HG03575 (cell line): ENCODE results near the gene ATN1.
A peak's percentile ranks its signal among the peaks of the same experiment; 100 is the strongest.

ENCODE experiments used
- ATAC-seq: cut with Tn5 transposase; IDR thresholded peaks from one replicate; pipeline ENCODE4 v1.9.1; 2021; ENCODE audit not compliant: unreplicated experiment, insufficient number of reproducible peaks, low FRiP score; ENCODE audit errors: extremely low read depth

ATN1 gene

DNA sequence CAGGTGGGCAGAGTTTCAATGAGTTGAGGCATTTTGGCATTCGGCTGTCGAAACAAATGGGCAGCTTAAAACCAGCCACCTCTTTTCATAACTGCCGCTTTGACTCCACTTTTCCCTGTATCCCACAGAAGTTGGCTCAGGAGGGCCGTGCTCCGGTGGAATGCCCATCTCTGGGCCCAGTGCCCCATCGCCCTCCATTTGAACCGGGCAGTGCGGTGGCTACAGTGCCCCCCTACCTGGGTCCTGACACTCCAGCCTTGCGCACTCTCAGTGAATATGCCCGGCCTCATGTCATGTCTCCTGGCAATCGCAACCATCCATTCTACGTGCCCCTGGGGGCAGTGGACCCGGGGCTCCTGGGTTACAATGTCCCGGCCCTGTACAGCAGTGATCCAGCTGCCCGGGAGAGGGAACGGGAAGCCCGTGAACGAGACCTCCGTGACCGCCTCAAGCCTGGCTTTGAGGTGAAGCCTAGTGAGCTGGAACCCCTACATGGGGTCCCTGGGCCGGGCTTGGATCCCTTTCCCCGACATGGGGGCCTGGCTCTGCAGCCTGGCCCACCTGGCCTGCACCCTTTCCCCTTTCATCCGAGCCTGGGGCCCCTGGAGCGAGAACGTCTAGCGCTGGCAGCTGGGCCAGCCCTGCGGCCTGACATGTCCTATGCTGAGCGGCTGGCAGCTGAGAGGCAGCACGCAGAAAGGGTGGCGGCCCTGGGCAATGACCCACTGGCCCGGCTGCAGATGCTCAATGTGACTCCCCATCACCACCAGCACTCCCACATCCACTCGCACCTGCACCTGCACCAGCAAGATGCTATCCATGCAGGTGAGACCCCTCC lies 10.8 kb downstream of the ATN1 start:
- no peak for ATAC-seq

DNA sequence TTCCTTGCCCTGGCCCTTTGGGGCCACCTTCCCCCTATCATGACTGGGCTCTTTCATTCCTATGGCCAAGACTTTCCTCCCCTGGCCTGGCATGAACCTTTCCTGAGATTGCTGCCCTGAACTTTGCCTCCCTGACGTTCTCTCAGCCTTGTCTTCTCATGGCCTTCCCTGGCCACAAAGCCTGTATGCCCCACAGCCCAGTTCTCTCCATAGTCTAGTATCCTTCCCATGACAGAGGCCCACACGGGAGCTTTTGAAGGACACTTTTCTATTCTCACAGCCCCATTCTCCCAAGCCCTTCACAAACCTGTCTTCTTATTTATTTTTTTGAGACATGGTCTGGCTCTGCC lies 11.4 kb downstream of the ATN1 start:
- ATAC-seq = no peak

DNA sequence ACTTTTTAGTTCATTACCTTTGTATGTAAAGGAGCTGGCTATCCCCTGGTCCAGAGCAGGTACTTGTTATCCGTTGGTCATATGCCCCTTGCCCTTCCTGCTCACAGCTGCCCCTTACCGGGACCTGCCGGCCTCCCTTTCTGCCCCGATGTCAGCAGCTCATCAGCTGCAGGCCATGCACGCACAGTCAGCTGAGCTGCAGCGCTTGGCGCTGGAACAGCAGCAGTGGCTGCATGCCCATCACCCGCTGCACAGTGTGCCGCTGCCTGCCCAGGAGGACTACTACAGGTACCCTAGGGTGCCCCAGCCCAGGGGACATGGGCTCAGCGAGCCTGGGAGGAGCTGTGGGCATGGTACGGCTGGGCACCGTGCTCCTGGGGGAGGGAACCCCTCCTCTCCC lies 13.5 kb downstream of the ATN1 start:
- no peak for ATAC-seq

DNA sequence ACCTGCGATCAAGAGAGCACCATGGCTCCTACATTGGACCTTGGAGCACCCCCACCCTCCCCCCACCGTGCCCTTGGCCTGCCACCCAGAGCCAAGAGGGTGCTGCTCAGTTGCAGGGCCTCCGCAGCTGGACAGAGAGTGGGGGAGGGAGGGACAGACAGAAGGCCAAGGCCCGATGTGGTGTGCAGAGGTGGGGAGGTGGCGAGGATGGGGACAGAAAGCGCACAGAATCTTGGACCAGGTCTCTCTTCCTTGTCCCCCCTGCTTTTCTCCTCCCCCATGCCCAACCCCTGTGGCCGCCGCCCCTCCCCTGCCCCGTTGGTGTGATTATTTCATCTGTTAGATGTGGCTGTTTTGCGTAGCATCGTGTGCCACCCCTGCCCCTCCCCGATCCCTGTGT lies 14.0 kb downstream of the ATN1 start:
- no peak for ATAC-seq

DNA sequence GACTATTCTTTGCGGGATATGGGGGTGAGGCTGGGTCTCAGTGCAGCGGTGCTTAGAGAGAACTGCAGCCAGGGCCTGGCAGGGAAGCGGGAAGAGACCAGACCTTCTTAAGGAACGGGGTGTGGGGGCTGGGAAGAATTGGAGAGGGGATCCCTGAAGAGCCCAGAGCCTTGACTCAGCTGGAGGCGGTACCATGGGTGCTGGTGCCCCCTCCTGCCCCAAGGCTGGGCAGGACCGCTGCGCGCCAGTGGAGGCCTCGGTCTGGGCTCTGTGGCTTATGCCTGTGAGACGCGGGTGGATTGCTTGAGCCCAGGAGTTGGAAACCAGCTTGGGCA lies 14.5 kb downstream of the ATN1 start:
- ATAC-seq = no peak

DNA sequence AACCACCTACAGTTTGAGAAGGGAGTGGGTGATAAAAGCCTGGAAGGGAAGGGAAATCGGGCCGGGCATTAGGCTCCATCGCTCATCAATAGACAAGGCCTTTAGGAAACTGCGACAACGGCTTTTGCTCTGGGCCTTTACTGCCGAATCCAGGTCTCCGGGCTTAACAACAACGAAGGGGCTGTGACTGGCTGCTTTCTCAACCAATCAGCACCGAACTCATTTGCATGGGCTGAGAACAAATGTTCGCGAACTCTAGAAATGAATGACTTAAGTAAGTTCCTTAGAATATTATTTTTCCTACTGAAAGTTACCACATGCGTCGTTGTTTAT lies 15.6 kb downstream of the ATN1 start:
- ATAC-seq = peak; percentile 25

DNA sequence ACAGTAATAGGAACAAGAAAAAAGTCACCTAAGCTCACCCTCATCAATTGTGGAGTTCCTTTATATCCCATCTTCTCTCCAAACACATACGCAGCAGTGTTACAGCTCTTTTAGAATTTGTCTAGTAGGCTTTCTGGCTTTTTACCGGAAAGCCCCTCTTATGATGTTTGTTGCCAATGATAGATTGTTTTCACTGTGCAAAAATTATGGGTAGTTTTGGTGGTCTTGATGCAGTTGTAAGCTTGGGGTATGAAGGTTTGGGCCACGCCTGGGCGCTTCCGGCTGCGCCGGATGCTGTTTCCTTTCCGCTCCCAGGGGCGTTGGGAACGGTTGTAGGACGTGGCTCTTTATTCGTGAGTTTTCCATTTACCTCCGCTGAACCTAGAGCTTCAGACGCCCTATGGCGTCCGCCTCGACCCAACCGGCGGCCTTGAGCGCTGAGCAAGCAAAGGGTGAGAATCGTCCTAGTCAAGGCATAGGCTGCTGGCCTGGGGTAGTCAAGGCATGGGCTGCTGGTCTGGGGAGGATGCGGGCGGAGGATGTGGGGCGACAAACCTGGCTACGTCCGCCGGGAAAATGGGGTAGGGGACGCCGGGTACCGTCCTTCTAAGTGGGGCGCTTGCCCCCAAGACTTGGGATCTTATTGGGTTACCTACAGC lies 16.1 kb downstream of the ATN1 start, which contains the start of the genes C12orf57 and RNU7-1:
TSS of gene C12orf57 (plus strand) at position 301 of the 659 bp plus-strand sequence. CDS start at position 401, 100 bp downstream.
TSS of gene RNU7-1 (plus strand) at position 95 of the 659 bp plus-strand sequence.
- peak; percentile 37 for ATAC-seq

DNA sequence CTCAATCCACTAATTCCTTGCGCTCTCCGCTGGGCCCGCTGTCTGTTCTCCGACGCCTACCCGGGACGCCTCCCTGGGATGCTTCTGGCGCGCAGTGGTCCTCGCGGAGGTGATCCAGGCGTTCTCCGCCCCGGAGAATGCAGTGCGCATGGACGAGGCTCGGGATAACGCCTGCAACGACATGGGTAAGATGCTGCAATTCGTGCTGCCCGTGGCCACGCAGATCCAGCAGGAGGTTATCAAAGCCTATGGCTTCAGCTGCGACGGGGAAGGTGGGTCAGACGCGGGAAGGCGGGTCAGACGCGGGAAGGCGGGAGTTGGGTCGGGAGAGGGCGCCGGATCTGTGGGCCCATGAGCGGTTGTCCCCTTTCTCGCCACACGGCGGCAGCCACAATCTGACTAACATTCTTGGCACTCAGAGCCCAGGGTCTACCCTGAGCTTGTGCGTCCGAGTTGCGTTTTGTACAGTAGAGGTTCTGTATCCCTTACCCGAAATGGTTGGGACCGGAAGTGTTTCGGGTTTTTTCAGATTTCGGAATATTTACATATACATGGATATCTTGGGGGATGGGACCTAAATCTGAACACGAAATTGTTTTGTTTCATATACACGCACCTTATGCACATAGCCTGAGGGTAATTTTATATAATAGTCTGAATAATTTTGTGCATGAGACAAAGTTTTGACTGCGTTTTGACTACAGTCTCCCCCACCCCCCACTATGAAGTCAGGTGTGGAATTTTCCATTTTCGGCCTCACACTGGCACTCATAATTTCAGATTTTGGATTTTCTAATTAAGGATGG lies 16.8 kb downstream of the ATN1 start:
- ATAC-seq = no peak

DNA sequence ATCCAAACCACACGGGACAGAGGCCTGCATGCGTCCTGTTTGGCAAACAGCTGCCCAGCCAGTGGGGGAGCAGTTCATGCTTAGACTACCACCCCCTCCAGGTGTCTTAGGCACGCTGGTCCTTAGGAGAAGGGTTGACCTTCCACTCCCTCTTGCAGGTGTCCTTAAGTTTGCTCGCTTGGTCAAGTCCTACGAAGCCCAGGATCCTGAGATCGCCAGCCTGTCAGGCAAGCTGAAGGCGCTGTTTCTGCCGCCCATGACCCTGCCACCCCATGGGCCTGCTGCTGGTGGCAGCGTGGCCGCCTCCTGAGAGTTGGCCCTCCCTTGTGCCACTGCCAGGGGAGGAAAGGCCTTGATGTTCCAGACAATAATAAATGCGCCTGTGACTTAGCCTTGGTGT lies 17.9 kb downstream of the ATN1 start:
- ATAC-seq = no peak

DNA sequence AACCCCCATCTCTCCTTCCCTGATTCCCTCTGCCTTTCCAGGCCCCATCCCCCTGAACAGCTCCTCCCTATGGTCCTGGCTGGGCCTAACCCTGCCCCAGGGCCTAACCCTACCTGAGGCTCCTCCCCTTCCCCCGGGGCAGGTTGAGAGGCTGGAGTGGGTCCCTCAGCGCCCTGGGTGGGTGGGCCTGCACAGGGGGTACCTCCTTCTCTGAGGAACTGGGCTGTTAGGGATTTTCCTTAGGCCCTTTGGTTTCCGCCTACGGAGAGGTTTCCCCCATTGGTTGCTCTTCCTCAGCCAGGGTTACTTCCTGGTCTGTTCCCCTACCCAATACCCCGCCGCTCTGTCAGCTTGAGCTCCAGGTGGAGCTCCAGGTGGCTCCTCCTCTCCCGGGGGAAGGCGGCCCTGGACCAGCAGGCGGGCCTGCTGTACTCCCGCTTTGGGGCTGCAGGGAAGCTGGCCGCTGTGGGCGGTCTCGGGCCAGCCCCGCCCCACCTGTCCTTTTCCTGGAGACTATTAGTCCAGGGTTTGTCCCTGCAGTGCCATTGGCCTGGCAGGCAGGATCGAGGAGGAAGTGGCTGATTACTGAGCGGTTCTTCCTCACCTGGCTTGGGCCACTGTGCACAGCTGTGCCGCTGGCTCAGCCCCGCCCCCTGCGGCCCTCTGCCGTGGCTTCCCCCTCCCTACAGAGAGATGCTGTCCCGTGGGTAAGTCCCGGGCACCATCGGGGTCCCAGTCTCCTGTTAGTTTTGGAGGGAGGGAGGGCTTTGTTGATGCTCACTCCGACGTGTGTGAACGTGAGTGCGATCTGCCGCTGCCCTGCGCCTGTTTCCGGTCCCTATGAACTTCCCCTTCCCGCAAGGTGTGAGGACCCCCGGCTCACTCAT lies 18.5 kb downstream of the ATN1 start:
- no peak for ATAC-seq

DNA sequence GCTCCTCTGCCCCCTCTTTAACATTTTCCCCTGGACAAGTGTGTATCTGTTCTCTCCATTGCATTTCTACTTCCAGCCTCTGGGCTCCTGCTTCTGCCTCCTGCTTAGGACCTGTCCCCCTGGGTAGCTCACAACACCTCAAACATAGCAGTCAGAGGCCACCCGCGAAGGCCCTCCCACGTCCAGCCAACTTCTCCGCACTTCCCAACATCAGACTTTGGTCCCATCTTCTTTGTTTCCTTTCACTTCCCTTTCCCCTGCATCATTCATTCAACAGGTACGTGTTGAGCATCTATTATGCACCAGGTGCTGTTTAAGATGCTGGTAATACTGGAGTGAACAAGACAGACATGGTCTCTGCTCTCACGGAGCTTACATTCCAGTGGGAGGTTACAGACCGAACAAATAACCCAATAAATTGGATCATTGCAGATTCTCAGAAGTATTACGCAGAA lies 19.2 kb downstream of the ATN1 start:
- ATAC-seq = no peak

DNA sequence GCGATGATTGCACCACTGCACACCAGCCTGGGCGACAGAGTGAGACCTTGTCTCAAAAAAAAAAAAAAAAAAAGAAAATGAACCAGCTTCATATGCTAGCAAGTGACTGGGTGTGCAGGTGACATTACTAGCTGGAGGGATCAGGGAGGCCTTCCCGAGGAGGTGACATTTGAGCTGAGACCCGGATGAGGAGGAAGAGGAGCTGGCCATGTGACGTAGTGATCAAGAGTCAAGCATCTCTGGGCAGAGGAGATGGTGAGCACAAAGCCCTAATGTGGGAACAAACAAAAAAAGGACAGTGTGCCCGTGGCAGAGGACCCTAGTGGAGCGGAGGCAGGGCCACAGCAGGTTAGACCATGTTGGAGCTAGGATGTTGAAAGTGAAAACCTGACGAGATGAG lies 19.9 kb downstream of the ATN1 start:
- ATAC-seq = no peak

DNA sequence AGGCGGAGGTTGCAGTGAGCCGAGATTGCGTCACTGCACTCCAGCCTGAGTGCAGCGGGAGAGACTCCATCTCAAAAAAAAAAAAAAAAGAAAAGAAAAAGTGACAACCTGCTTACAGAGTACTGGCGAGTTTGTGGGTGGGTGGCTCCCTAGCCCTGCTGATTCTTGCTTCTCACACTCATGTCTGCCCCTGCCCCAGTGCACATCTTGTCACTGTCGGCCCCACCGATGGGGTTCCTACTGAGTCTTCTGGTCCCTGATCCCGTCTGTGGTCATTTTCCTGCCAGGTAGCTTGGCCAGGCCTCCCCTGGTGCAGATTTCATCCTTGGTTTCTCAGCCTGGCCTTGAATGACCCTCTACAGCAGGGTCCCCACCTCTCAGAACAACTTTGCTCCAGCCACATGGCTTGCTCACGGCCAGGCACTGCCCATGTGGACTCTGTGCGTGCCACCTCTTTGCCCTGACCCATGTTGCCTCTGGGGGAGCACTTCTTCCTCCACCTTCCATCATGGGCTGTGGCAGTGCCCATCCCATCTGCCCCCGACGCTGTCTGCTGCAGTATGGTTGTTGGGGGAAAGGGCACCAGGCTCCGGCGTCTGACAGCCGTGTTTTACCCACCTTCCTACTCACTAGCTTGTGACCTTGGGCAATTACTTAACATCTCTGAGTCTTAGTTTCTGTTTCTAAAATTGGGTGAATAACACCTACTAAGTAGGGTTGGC lies 21.3 kb downstream of the ATN1 start:
- ATAC-seq = no peak

DNA sequence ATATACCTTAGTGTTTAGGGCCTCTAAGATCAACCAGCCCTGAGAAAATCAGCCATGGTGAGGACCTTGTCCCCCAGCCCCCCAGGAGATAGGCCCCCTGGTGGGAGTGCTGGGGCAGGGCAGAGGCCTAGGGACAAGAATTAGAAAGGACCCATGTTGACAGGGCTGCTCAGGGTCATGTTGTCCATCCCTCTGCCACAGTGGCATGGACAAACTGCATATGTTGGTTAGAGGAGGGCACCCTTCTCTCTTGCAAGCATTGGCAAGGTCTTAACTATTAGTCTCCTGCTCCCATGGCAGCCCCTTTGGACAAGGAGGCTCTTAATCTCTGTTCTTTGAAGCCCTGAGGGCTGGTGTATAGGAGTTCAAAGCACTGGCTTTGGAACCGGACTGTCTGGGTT lies 22.6 kb downstream of the ATN1 start:
- no peak for ATAC-seq

DNA sequence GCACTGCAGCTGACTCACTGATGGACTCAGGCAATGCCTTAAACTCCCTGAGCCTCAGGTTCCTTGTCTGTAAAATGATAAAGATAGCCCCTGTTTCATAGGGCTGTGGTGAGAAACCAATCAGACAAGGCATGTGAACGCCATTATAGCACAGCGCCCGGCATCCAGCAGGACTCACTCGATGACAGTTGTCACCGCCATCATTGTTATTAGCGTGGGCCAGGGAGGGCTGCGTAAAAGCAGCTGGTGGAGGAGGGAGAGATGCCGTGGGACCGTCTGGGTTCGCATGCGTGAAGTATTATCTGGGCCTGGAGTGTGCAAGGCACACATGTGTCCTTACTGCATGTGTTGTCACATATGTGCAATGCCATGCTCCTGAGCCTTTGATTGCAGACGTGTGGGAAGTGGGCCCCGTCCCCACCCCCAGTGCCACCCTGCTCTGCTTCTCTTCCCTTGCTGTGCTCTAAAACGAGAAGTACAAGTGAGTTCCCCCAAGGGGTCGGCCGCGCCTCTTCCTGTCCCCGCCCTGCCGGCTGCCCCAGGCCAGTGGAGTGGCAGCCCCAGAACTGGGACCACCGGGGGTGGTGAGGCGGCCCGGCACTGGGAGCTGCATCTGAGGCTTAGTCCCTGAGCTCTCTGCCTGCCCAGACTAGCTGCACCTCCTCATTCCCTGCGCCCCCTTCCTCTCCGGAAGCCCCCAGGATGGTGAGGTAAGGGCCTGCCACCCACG lies 23.2 kb downstream of the ATN1 start, which contains the start of gene PTPN6:
TSS of gene PTPN6 (plus strand) at position 546 of the 730 bp plus-strand sequence. CDS start at position 703, 157 bp downstream.
- ATAC-seq = no peak

DNA sequence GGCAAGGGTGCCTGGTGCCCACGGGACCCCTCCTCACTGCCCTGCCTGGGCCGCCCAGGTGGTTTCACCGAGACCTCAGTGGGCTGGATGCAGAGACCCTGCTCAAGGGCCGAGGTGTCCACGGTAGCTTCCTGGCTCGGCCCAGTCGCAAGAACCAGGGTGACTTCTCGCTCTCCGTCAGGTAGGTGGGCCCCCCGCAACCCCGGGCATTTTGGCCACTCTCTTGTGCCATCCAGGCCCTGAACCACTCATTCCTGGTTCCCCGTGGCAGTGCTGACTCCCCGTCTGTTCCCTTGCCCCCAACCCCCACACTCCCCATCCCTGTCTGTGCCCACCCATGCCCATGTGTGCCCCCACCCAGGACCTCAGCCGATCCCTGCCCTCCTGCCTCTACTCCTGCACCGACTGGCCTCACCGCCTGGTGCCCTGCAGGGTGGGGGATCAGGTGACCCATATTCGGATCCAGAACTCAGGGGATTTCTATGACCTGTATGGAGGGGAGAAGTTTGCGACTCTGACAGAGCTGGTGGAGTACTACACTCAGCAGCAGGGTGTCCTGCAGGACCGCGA lies 23.9 kb downstream of the ATN1 start:
- no peak for ATAC-seq

DNA sequence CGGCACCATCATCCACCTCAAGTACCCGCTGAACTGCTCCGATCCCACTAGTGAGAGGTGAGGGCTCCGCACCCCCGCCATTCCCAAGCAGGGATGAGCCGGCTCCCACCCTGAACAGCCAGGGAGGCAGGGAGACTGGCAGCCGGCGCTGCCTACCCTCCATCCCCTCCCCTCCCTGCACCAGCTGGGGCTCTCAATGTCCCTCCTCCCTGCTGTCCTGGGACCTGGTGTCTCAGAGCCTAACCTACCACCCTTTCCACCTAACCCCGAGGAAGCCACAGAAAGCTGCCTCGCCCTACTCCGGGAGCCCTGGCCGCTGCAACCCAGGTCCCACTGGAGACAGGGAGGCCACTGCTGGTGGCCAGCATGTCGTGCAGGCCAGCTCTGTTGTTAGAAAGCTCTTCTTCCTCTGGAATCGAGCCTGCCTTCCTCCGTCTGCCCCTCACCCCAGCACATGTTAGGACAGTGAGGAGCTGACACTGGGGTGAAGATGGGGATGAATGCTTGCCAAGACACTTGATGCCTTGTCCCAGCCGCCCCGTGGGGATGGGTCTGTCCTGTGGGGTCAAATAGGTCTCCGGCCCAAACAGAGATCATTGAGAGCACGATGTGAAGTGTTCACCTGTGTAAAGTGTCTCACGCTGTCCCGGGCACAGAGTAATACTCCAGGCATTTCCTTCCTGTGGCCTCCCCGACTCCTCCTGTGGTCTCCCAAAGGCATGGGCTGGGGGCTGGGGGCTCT lies 24.5 kb downstream of the ATN1 start:
- ATAC-seq = no peak
